Measurements from ENCODE around the gene BCL2A1.
"Not testable (repeated sequence)": the region's sequence is repeated elsewhere in the genome, so short reads cannot be mapped to it uniquely, and the experiment has no call there.

Gene BCL2A1

GRCh38 chr15:79989682-79990081, 18.7 kb upstream of the BCL2A1 start:
- peak in 1 of 58 donors; percentile 18 for DNase-seq

- no peak for DNase-seq
Measured at GRCh38 chr15:79989183-79989582, 18.2 kb upstream of the BCL2A1 start.

DNA sequence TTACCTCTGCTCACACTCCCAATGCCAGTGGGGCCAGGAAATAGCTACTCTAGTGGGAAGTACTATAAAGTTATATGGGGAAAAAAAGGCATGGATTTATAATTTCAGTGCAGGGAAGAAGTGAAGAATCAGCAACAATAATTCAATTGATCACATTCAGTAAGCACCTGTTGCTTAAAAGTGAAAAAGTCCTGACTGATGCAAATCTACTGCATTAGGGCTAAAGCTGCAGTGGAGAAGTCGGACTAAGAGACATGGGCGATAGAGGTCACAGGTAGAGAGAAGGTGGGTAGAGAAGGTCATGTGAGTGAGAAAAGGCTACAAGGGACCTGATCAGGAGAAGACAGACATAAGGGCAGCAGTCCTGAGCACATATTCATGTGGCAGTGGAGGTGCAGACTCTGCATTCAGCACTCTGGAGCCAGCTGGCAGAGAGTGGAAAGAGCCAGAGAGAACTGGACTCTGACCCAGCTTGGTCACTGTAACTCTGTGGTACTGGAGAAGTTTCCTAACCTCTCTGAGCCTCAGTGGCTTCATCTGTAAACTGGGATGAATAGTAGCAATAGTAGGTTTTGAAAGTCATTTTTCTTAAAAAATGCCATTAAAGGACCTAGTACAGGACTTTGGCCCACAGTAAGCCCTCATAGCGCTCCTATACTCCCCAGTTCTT, 17.6 kb upstream of the BCL2A1 start:
- no peak for DNase-seq

- DNase-seq, result no peak
Measured at GRCh38 chr15:79987969-79988368, 17.0 kb upstream of the BCL2A1 start.

DNA sequence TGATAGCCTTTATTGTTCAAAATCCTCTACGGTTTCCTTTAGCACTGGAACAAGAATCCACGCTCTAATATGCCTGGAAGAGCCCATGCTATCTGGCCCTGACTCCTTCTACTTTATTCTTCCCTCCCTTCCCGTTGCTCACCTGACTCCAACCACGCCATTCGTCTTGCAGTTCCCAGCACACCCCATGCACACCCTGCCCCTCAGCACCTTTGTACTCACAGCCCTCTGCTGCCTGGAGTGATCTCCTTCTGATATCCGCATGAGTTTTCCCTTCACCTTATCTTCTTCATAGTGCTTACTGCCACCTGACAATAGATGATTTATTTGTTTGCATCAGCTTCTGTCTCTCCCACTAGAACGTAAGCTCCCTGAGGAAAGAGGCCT, 16.6 kb upstream of the BCL2A1 start:
- no peak for DNase-seq

GRCh38 chr15:79981831-79982455, 10.9 kb upstream of the BCL2A1 start:
- DNase-seq, result no peak

- DNase-seq, result peak in 11 of 58 donors; percentile 3 to 66 (median 29)
Measured at GRCh38 chr15:79978655-79979514, 7.9 kb upstream of the BCL2A1 start.

- peak in 2 of 58 donors; percentile 32 to 53 for DNase-seq
Measured at GRCh38 chr15:79978260-79978654, 7.3 kb upstream of the BCL2A1 start.

GRCh38 chr15:79977431-79978054, 6.5 kb upstream of the BCL2A1 start:
- peak in 4 of 58 donors; percentile 4 to 18 (median 8) for DNase-seq

DNA sequence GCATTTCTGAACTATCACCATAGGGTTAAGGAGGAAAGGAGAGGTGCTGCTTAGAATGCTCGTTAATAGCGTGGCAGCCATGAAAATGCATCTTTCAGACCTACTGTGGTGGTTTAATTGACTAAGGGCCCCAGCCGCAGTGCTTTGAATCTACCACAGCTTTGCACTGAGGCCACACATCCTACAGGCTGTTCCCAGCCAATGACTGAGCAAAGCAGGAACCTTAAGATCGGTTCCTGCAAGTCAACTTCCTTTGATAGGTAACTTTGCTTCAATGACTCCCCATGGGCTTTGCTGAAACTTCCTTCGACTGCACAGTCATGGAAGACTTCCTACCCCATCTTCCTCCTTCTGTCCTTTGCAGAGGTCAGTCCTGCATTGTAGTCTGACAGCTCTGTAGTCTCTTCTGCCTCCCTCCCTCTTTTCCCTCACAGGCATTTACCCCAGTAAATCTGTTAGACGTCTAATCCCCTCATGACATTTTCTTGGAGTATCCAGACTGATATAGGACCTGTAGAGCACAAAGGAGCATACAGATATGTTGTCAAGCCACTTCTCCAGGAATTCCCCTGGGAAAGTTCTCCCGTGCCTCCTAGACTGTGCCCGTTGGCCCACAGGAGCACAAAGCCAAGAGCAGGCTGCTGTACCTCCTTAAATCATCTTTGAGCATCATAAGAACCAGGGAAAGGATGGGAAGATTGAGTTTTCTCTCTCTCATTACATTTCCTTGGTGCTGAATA, 2.6 kb upstream of the BCL2A1 start:
- no peak for DNase-seq

GRCh38 chr15:79972863-79973262, 1.9 kb upstream of the BCL2A1 start:
- no peak for DNase-seq

GRCh38 chr15:79970181-79970580, 815 bp downstream of the BCL2A1 start:
- DNase-seq, result no peak

GRCh38 chr15:79969146-79969545, 1.9 kb downstream of the BCL2A1 start:
- DNase-seq, result no peak

GRCh38 chr15:79967298-79968182, 3.5 kb downstream of the BCL2A1 start:
- DNase-seq, result no peak

DNA sequence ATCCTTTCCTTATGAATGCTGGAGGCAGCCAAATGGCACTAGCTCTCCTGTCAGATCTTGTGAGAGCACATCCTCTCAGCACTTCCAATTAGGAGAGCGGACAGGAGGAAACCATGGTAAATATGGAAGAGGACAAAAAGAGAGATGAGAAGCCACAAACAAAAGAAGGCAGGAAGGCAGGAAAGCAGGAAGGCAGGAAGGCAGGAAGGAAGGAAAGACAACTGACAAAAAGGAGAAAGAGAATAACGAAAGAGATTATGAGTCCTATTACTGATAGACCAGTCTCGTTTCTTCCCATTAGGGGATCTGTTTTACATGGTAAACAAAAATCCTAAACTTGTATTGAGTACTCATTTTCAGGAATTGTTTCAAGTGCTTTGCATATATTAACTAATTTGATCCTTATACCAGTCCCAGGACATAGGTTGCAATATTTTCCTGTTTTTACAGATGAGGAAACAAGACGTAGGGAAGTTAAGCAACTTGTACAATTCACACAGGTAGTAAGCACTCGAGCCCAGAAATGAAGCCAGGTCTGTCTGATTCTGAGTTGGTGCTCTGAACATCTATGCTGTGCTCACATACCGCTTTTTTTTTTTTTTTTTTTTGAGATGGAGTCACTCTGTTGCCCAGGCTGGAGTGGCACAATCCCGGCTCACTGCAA, 4.2 kb downstream of the BCL2A1 start:
- DNase-seq, result no peak

DNA sequence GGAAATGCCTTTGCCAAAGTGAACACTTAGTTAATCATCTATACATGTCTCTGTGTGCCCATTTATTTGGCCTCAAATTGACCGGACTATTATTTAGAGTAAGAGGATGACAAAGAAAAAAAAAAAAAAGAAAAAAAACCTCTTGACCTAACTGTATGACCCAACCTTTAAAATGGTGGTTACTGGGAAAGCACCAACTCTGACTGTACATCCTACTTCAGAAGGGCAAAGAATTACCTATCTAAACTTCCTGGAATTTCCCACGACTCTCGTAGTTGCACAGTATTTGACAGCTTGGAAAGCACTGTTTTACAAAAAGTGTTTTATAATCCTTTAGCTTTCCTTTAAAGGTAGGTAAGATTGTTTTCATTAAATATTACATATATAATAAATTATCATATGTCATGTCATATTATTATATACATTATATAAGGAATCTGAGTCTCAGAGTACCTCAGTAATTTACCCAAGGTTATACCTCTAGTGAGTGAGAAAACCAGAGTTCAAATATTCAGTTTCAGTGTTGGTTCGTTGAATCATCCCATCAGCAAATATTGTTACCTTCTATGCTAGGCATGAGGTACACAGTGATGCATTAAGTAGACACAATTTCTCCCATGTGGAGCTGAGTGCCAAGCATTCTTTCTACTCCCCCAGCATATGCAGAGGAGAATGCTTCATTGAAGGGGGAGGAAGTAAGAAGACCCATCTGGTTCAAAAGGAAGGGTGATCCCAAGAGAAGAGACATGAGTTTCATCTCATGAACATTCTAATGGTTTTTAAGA, 5.0 kb downstream of the BCL2A1 start:
- no peak for DNase-seq

DNA sequence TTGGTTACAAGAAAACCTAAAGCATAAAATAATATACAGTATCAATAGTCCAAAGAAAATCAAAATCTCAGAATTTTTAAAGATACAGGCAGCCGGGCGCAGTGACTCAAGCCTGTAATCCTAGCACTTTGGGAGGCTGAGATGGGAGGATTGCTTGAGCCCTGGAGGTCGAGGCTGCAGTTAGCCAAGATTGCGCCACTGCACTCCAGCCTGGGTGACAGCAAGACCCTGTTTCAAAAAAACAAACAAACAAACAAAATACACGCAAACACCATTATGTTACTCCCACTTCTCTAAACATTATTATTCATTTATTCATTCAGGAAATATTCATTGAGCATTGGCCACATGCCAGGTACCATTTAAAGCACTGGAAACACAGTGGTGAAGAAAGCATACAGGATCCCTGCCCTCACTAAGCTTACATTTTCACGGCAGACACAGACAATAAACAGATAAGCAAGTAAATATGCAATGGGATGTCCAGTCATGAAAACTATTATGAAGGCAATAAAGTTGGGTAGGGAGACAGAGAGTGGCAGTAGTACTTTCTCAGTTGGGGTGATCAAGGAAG, 6.7 kb downstream of the BCL2A1 start:
- DNase-seq, result no peak

DNA sequence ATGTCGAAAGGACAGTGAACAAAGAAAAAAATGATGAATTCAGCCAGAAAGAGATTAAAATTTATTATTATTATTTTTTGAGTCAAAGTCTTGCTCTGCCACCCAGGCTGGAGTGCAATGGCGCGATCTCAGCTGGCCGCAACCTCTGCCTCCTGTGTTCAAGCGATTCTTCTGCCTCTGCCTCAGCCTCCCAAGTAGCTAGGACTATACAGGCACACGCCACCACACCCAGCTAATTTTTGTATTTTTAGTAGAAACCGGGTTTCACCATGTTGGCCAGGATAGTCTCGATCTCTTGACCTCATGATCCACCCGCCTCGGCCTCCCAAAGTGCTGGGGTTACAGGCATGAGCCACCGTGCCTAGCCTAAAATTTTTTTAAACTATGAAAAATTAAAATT, 8.1 kb downstream of the BCL2A1 start:
- DNase-seq, result not testable (repeated sequence)
